K562 (cell line): ENCODE measurements around the gene OR3A1. TPM values are rescaled to one million over a fixed set of nuclear protein-coding genes. Genes with fewer than 3 reads are reported as not detected.
"Not testable (repeated sequence)": the region's sequence is repeated elsewhere in the genome, so short reads cannot be mapped to it uniquely, and the experiment has no call there.

ENCODE experiments used
- ATAC-seq: fragments of 200-7000 bp; cut with Tn5 transposase; 3 replicates; pipeline ENCODE4 v1.9.1; 2020; ENCODE audit warnings: moderate library complexity
- BruUV-seq: library from RNA; stranded (reverse); fragments of 400-500 nt; replicated peaks from 2 replicates; lab custom pipeline; 2021; lab: Mats Ljungman, UMichigan
- CTCF ChIA-PET: fragments of 300-600 bp; formaldehyde crosslinking; extraction: SDS; loops from one replicate; lab custom pipeline; 2021; ENCODE audit warnings: low intra/inter-chr PET ratio; lab: Yijun Ruan, JAX
- POLR2A ChIA-PET: fragments of 300-600, 350-650 bp; sonication (Branson Sonifier 250); formaldehyde crosslinking; extraction: SDS; loops from one replicate; lab custom pipeline; 2021; ENCODE audit warnings: antibody characterized with exemption, inconsistent platforms; lab: Yijun Ruan, JAX
- DNase-seq, 4 experiments: peaks; one replicate each; pipeline versions ENCODE4 v3.0.0 to v3.0.0-alpha.2; 2011 to 2018; ENCODE audit warnings: low spot score in 3 of 4, mixed read lengths in 3 of 4; ENCODE audit errors: extremely low read depth in 1 of 4
- FAIRE-seq: peaks from 2 replicates; lab custom pipeline; 2011; peaks lifted over from hg19 to GRCh38; lab: Jason Lieb, UNC
- H2AFZ ChIP-seq: 2 replicates; pipeline ENCODE4 v1.6.0; 2011; ENCODE audit warnings: low read depth, low read length, control low read depth, inconsistent platforms
- H3K27ac ChIP-seq: fragments of 200-600 bp; 3 replicates; pipeline ENCODE4 v1.8.0; 2011; ENCODE audit warnings: low read depth, mild to moderate bottlenecking, control low read depth, inconsistent platforms, low read length, moderate library complexity, mixed read lengths; ENCODE audit errors: extremely low read depth
- H3K27me3 ChIP-seq, 2 experiments: fragments of 300-600 bp in 1 of 2; 2 replicates in 1 of 2; 3 replicates in 1 of 2; pipeline versions ENCODE4 v1.6.0 to v1.8.0; 2011; ENCODE audit warnings: inconsistent platforms in 2 of 2, low read length in 2 of 2, mild to moderate bottlenecking in 1 of 2, mixed read lengths in 1 of 2, moderate library complexity in 1 of 2; ENCODE audit not compliant: control insufficient read depth in 2 of 2, insufficient read depth in 2 of 2
- H3K36me3 ChIP-seq: fragments of 300-600 bp; 3 replicates; pipeline ENCODE4 v1.8.0; 2011; ENCODE audit warnings: mild to moderate bottlenecking, low read length, inconsistent platforms; ENCODE audit not compliant: control insufficient read depth, insufficient read depth
- H3K4me1 ChIP-seq, 2 experiments: fragments of 200-600 bp in 1 of 2; replicated peaks in 1 of 2; 2 replicates in 1 of 2; 3 replicates in 1 of 2; pipeline versions ENCODE4 v1.5.1 to v1.8.0; 2011; ENCODE audit warnings: inconsistent platforms in 2 of 2, low read length in 2 of 2, mild to moderate bottlenecking in 1 of 2, mixed read lengths in 1 of 2, moderate library complexity in 1 of 2; ENCODE audit not compliant: control insufficient read depth in 2 of 2, insufficient read depth in 2 of 2
- H3K4me2 ChIP-seq: 2 replicates; pipeline ENCODE4 v1.6.1; 2011; ENCODE audit warnings: low read length, control low read depth, inconsistent platforms, mixed read lengths; ENCODE audit not compliant: insufficient read depth
- H3K4me3 ChIP-seq: fragments of 200-600 bp; sonication (generic), shearing (Covaris generic); 2 replicates; pipeline ENCODE4 v1.5.1; 2016; ENCODE audit warnings: control low read depth, inconsistent platforms
- H3K79me2 ChIP-seq: fragments of 200-600 bp; 3 replicates; pipeline ENCODE4 v1.8.0; 2011; ENCODE audit warnings: low read length, inconsistent platforms; ENCODE audit not compliant: control insufficient read depth, insufficient read depth
- H3K9ac ChIP-seq, 2 experiments: 2 replicates each; pipeline versions ENCODE4 v1.6.0 to v1.6.1; 2011; ENCODE audit warnings: low read depth in 2 of 2, low read length in 2 of 2, control low read depth in 1 of 2, inconsistent platforms in 1 of 2, mild to moderate bottlenecking in 1 of 2, mixed read lengths in 1 of 2; ENCODE audit not compliant: insufficient read depth in 1 of 2
- H3K9me1 ChIP-seq: one replicate; pipeline ENCODE4 v1.6.0; 2011; ENCODE audit warnings: inconsistent platforms, mild to moderate bottlenecking, low read length, moderate library complexity; ENCODE audit not compliant: control insufficient read depth, insufficient read depth
- H3K9me3 ChIP-seq: replicated peaks from 2 replicates; pipeline ENCODE4 v1.5.1; 2011; ENCODE audit warnings: low read depth, low read length, inconsistent platforms; ENCODE audit not compliant: control insufficient read depth, insufficient read depth
- H4K20me1 ChIP-seq: replicated peaks from 2 replicates; pipeline ENCODE4 v1.6.1; 2011; ENCODE audit warnings: low read length, inconsistent platforms, mixed read lengths; ENCODE audit not compliant: control insufficient read depth, insufficient read depth
- CHD4 ChIP-seq: fragments of 200-600 bp; sonication (generic); IDR thresholded peaks from 3 replicates; pipeline ENCODE4 v1.6.1; 2012; ENCODE audit warnings: low read depth, mild to moderate bottlenecking, mixed read lengths, low read length, inconsistent platforms; ENCODE audit not compliant: insufficient read depth, insufficient replicate concordance, poor library complexity, severe bottlenecking
- FOS ChIP-seq: IDR thresholded peaks from 3 replicates; pipeline ENCODE4 v1.6.1; 2011; ENCODE audit not compliant: insufficient read length; ENCODE audit errors: extremely low read depth
- FOXA1 ChIP-seq: fragments of 450-650 bp; IDR thresholded peaks from 2 replicates; pipeline ENCODE4 v1.6.1; 2016; ENCODE audit warnings: mild to moderate bottlenecking, borderline replicate concordance
- KAT2B ChIP-seq: IDR thresholded peaks from one replicate; pipeline ENCODE4 v1.6.1; 2012; ENCODE audit warnings: low read depth, mild to moderate bottlenecking, control low read depth, inconsistent platforms, low read length, moderate library complexity
- PCBP2 ChIP-seq: fragments of 200-400 bp; formaldehyde crosslinking; IDR thresholded peaks from 2 replicates; pipeline ENCODE4 v1.6.1; 2018; ENCODE audit warnings: low read length, low read depth, mild to moderate bottlenecking, moderate library complexity; ENCODE audit not compliant: poor library complexity, severe bottlenecking
- SMC3 ChIP-seq: conservative IDR thresholded peaks from 2 replicates; pipeline ENCODE4 v1.6.1; 2011; ENCODE audit warnings: low read depth, low read length, improper control_type of control experiment; ENCODE audit not compliant: insufficient read depth
- YY1 ChIP-seq, 3 experiments: IDR thresholded peaks; 2 replicates each; pipeline ENCODE4 v1.6.1; 2011; ENCODE audit warnings: low read length in 2 of 3, mild to moderate bottlenecking in 2 of 3, moderate library complexity in 2 of 3, borderline replicate concordance in 1 of 3, control low read depth in 1 of 3, low read depth in 1 of 3; ENCODE audit not compliant: insufficient read depth in 3 of 3, insufficient replicate concordance in 2 of 3, control insufficient read depth in 1 of 3, insufficient read length in 1 of 3; ENCODE audit errors: extremely low read depth in 1 of 3
- ZNF354B ChIP-seq: fragments of 250-450 bp; sonication (Bioruptor Pico); IDR thresholded peaks from 2 replicates; pipeline ENCODE4 v1.4.0; 2020
- WGBS: fragments of 100-300 bp; shearing (Covaris generic); methylation state at CpG from one replicate; pipeline ENCODE4 v1.1.6; 2016; ENCODE audit warnings: low coverage, mixed read lengths; ENCODE audit not compliant: insufficient coverage; ENCODE audit errors: missing lambda C conversion rate; 5-methylcytosine and 5-hydroxymethylcytosine counted together
- in situ Hi-C: fragments of 300-500 bp; cut with MboI; formaldehyde crosslinking; loops from 4 replicates; pipeline ENCODE4 v1.15.0; 2018; ENCODE audit warnings: inconsistent platforms, mixed read lengths
- intact Hi-C: fragments of 100-400 bp; cut with micrococcal nuclease; formaldehyde crosslinking; loops from 2 replicates; pipeline ENCODE4 v1.14.2; 2022
- polyA plus RNA-seq, 8 experiments: library from polyadenylated mRNA; depleted of rRNA in 4 of 8; stranded (reverse) in 5 of 8; unstranded in 3 of 8; fragments of >200 nt; fragmentation: Nextera tagmentation in 2 of 8; fragmentation: Illumina TruSeq in 1 of 8; extraction: Ambion mirVana in 2 of 8; extraction: Trizol in 1 of 8; gene quantifications; 2 replicates each; pipeline versions ENCODE4 v1.2.1 to v1.2.3, GENCODE V29; 2011 to 2014; ENCODE audit warnings: inconsistent platforms in 1 of 8, missing spikeins in 1 of 8
- total RNA-seq, 7 experiments: library from RNA; depleted of rRNA in 6 of 7; stranded (reverse); fragments of >200 nt in 6 of 7; fragmentation: Illumina TruSeq in 2 of 7; extraction: Trizol in 2 of 7; gene quantifications; 2 replicates each; pipeline versions ENCODE4 v1.2.1 to v1.2.3, GENCODE V29; 2011 to 2021; ENCODE audit warnings: low replicate concordance in 1 of 7
- TF ChIP-seq, protein P1 (sequence below), 2 experiments: fragments of 150-350 bp in 1 of 2; IDR thresholded peaks; 2 replicates each; pipeline ENCODE4 v1.6.1; 2012 to 2016; ENCODE audit warnings: low read depth in 2 of 2, low read length in 2 of 2, mild to moderate bottlenecking in 1 of 2, moderate library complexity in 1 of 2

The OR3A1 gene
- total and polyA plus RNA-seq, 9 of the 15 experiments (the other 6 are each of a cell fraction or from before 2014, with no cell fraction given) = not detected

DNA sequence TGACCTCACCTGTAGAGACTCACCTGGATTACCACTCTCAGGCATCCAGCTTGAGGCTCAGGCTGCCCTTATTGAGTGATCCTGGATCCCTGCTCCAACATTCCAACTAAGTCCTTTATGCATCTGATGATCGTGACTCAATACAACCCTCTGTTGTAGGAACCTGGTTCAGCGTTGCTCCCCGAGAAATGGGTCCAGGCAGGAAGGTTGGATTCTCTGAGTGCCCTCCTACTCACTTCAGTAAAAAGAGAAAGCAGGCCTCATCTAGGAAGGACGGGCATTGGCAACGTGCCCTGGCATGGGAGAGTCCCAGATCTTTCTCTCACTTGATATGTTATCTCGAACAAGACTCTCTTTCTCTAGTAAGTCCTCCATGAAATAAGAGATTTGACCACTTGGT, at the start of gene OR3A1 (continued):
- TF ChIP-seq CHD4 (no peak), FOS (no peak), PCBP2 (no peak), ZNF354B (CRISPR knock-in tag) (no peak), KAT2B (no peak), FOXA1 (no peak), YY1 (IDR thresholded peaks at IDR 0.05; ENCODE audit: borderline replicate concordance in 1 of 3, control insufficient read depth in 1 of 3, extremely low read depth in 1 of 3, insufficient read depth in 3 of 3, insufficient read length in 1 of 3, insufficient replicate concordance in 2 of 3, low read depth in 1 of 3, low read length in 2 of 3) (no peak), SMC3 (no peak)
- TF ChIP-seq, protein P1, sequence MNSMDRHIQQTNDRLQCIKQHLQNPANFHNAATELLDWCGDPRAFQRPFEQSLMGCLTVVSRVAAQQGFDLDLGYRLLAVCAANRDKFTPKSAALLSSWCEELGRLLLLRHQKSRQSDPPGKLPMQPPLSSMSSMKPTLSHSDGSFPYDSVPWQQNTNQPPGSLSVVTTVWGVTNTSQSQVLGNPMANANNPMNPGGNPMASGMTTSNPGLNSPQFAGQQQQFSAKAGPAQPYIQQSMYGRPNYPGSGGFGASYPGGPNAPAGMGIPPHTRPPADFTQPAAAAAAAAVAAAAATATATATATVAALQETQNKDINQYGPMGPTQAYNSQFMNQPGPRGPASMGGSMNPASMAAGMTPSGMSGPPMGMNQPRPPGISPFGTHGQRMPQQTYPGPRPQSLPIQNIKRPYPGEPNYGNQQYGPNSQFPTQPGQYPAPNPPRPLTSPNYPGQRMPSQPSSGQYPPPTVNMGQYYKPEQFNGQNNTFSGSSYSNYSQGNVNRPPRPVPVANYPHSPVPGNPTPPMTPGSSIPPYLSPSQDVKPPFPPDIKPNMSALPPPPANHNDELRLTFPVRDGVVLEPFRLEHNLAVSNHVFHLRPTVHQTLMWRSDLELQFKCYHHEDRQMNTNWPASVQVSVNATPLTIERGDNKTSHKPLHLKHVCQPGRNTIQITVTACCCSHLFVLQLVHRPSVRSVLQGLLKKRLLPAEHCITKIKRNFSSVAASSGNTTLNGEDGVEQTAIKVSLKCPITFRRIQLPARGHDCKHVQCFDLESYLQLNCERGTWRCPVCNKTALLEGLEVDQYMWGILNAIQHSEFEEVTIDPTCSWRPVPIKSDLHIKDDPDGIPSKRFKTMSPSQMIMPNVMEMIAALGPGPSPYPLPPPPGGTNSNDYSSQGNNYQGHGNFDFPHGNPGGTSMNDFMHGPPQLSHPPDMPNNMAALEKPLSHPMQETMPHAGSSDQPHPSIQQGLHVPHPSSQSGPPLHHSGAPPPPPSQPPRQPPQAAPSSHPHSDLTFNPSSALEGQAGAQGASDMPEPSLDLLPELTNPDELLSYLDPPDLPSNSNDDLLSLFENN (IDR thresholded peaks at IDR 0.05; ENCODE audit: low read depth in 2 of 2, low read length in 2 of 2) = no peak

DNA sequence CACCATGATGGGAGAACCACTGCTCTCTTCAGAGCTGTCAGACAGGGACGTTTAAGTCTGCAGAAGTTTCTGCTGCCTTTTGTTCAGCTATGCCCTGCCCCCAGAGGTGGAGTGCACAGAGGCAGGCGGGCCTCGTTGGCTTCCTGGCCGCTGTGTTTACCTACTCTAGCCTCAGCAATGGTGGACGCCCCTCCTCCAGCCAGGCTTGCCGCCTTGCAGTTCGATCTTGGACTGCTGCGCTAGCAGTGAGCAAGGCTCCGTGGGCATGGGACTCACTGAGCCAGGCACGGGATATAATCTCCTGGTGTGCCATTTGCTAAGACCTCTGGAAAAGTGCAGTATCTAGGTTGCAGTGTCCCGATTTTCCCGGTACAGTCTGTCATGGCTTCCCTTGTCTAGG, 44.6 kb upstream of the OR3A1 start:
- H3K4me3 ChIP-seq, CTCF ChIA-PET, H3K9ac ChIP-seq, FAIRE-seq, H3K27ac ChIP-seq, H4K20me1 ChIP-seq, H3K9me1 ChIP-seq, intact Hi-C loops, H3K9me3 ChIP-seq, H2AFZ ChIP-seq, ATAC-seq, DNase-seq, H3K79me2 ChIP-seq, H3K36me3 ChIP-seq, POLR2A ChIA-PET, BruUV-seq, in situ Hi-C loops, H3K4me2 ChIP-seq, H3K4me1 ChIP-seq, H3K27me3 ChIP-seq: not testable (repeated sequence)
- WGBS = 0% methylated on average over 8 of the region's 12 CpGs
